GM19351 (cell line): Measurements from ENCODE around the gene ZNF628.
"Not testable (repeated sequence)": the region's sequence is repeated elsewhere in the genome, so short reads cannot be mapped to it uniquely, and the experiment has no call there.

Experiments used
- ATAC-seq: cut with Tn5 transposase; IDR thresholded peaks from one replicate; pipeline ENCODE4 v1.9.1; 2021; ENCODE audit warnings: mild to moderate bottlenecking, moderate library complexity; ENCODE audit not compliant: unreplicated experiment

The ZNF628 gene

DNA sequence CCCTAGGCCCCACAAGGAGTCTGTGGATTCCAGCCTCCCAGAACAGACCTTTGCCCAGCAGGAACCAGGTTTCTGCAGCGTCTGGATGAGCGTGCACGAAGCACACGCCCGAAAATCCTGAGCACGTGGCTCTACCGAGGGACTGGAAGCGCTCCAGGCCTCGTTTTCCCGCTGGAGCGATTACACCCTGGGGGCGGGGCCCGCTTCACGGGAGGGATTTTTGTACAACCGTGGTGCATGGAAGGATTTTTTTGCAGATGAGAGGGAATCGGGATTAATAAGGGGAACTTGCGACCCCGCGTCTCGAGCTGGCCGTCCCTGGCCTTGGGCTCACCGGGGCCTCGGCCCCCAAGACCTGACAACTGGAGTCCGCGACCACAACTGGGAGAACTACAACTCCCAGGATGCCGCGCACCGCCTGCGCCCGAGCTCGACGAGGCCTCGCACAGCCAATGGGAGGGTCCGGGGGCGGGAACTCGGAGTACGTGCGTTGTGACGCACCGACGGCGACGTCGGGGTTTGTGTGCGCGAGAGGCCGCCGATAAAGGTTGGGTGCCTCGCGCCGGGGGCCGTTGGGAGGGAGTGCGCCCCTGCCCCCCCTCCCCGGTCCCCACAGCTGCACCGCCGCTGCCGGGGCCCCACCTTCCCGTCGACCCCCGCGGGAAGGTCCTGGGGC lies at the start of gene ZNF628:
ZNF628 (plus strand) TSS at position 518 of the 676 bp plus-strand sequence. CDS start 3,294 bp downstream, outside the sequence.
- ATAC-seq, result peak; percentile 95

DNA sequence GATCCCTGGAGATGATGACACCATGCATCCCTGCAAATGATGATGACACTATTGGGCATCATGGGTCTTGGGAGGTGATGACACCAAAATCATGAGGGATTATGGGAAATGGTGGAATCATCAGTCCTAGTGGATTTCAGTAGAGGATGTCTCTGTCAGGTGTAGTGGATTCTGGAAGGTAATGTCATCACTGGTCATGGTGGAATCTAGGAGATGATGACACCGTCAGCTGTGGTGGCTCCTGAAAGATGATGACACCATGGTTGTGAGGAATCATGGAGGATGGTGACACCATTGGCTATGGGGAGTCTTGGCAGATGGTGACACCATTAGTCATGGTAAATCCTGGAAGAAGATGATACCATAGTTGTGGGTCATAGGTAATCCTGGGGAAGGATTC lies 45.2 kb upstream of the ZNF628 start:
- no peak for ATAC-seq

DNA sequence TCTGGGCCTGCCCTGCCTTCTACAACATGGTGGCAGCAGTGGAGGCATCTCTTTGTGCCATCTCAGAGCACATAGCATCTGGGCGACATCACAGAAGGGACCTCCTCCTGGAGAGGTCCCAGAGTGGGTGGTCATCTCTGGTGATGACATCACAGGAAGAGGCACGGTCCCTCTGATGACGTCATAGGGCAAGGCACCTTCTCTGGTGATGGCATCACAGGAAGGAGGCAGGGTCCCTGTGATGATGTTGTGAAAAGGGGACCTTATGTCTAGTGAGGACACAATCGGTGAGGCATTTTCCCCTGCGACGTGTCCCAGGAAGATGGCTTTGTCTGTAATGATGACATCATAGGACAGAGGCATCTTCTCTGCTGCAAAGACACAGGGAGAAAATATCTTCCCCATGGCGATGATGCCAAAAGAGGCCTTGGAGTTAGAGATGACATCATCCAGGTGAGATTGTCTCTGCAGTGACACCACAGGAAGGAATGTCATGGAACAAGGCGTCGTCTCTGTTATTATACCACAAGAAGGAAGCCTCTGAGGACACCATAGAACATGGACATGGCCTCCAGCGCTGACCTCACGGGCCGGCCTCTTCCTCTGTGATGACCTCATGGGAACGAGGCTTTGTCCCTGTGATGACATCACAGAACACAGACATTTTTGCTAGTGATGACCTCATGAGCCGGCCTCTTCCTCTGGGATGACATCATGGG lies 44.0 kb upstream of the ZNF628 start:
- no peak for ATAC-seq

DNA sequence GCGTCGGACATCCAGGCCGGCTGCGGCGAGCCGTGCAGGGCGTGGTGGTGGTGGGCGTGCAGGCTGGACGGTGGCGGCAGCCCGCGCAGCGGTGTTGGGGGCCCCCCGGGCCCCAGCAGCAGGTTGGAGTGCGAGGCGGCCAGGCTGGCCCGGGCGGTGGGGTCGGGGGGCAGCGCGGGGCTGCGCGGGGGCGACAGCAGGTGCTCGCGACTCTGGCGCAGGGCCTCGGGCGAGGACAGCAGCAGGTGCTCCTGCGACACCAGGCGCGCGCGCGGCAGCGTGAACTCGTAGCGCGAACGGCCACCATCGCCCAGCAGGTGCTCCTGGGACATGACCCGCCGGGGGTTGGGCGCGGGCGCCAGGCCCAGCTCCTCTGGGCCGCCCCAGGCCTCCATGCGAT lies 43.1 kb upstream of the ZNF628 start:
- no peak for ATAC-seq

DNA sequence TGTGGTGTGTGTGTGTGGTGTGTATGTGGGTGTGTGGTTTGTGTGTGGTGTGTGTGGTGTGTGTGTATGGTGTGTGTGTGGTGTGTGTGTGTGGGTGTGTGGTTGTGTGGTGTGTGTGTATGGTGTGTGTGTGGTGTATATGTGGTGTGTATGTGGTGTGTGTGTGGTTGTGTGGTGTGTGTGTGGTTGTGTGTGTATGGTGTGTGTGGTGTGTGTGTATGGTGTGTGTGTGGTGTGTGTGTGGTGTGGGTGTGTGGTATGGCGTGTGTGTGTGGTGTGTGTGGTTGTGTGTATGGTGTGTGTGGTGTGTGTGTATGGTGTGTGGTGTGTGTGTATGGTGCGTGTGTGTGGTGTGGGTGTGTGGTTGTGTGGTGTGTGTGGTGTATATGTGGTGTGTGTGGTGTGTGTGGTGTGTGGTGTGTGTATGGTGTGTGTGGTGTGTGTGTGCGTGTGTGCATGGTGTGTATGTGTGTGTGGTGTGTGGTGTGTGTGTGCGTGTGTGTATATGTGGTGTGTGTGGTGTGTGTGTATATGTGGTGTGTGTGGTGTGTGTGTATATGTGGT lies 42.0 kb upstream of the ZNF628 start:
- ATAC-seq, result no peak

DNA sequence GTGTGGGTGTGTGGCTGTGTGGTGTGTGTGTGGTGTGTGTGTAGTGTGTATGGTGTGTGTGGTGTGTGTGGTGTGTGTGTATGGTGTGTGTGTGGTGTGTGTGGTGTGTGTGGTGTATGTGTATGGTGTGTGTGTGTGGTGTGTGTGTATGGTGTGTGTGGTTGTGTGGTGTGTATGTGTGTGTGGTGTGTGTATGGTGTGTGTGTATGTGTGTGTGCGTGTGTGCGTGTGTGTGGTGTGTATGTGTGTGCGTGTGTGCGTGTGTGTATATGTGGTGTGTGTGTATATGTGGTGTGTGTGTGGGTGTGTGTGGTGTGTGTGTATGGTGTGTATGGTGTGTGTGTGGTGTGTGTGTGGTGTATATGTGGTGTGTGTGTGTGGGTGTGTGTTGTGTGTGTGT lies 41.4 kb upstream of the ZNF628 start:
- ATAC-seq, result no peak

DNA sequence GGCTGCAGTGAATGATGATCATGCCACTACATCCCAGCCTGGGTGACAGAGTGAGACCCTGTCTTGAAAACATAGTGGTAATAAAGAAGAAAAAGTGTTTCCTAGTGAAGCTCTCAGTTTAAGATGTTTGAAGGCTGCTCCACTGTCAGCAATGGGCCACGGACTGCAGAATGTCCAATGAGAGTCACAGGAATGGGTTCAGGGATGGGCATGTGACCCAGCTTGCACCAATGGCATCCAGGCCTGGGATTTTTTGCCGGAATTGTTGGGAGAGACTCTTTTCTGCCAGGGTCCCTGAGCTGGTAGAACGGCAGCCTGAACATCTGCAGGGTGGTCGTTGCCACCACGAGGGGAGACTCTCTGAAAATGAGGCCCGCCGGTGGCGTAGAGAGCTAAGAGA lies 39.6 kb upstream of the ZNF628 start:
- no peak for ATAC-seq

DNA sequence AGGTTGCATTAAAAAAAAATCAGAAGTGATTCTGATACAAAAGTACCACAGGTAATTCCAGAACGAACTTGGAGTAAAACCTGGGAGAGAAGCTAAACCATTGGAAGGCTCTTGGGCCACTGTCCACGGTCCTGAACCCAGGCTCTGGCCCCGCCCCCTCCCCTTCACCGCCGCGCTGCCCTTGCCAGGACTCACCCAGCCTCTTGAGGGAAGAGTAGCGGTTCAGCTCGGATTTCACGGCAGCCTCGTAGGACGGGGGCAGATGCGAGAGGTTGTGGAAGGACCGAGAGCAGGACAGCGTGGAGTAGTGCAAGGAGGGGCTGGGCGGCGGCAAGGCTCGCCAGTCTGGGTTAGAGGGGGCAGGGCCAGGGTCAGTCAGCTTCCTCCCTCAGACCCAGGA lies 39.0 kb upstream of the ZNF628 start:
- no peak for ATAC-seq

DNA sequence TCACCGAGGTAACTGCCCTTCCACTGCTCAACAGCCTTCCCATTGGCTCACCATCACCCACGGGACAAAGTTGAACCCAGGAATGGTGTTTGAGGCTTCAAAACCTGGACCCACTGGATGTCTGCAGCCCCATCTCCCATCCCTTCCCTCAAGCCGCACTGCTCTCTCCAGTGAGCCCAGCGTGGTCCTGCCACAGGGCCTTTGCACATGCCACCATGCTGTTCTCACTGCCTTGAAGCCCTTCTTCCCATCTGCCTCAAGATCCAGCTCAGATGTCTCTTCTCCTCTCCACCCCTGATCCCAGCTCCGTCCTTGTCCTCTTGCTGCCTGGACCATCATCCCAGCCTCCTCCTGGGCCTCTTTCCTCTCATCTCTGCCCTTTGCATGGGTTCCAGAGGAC lies 37.4 kb upstream of the ZNF628 start:
- ATAC-seq, result no peak

DNA sequence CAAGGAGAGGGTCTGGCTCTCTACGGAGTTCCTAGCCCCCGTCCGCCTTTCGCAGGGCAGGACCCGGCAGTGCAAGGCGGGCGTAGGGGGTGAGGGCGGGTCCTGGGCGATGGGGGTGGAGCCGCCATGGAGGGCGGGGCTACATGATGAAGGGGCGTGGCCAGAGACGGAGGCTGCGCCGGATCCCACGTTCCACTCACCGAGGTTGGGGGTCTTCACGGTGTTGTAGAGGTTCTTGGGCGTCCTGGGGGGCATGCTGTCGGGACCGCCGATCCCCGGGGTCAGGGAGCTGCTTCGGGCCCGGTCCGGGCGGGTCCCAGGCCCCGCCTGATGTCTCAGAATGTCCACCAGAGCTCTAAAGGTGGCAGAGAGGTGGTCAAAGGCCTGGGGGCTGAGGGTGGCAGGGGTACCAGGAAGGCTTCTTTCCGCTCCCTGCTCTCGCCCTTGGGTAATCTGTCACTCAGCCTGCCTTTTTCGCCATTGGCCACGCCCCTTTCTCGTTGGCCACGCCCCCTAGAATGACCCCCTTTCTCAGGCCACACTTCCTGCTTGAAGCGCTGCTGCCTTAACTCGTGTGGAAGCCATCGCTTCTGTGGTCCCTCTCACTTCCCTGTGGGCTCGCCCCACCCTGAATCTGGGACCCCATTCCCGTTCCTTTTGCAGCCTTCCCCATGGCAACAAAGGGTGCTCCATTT lies 35.9 kb upstream of the ZNF628 start:
- ATAC-seq, result no peak

DNA sequence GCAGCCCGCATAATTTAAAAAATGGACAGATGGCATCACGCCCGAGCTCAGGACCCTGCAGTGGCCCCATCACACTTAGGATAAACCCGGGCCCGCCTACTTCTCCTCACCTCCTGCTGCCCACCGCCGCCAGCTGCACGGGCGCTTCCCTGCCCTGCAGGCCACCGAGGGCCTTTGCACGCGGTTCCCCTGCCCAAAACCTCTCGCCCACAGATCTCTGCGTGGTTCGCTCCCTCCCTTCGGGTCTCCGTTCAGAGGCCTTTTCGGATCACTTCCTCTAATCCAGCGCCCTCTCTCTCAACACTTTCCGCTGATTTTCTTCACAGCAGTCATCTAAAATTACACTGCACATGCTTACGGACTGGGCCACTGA lies 35.1 kb upstream of the ZNF628 start:
- no peak for ATAC-seq

DNA sequence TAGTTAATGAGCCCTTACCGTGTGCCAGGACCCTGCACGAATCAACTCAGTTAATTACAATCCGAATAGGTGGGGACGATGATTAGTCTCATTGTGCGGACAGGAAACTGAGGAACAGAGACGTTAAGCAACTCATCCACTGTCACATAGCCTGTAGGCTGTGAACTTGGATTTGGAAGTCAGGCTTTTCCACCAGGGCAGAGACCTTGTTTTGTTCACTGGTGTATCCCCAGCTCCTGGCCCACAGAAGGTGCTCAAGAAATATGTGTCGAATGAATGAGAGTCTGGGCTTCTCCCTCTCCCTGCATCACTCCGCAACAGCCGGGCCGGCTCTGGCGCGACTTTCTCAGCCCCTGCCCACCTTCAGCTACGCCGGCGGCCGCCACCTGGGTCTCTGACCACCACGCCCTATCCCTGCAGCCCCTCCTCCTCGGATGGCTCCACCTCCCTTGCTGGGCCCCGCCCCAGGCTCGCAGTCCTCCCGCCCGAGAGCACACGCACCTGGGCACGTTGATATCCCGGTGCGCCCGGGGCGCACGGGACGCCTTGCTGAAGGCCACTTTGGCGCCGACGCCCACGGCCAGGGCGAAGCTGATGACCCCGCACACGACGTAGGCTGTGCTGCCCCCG lies 34.6 kb upstream of the ZNF628 start:
- no peak for ATAC-seq

DNA sequence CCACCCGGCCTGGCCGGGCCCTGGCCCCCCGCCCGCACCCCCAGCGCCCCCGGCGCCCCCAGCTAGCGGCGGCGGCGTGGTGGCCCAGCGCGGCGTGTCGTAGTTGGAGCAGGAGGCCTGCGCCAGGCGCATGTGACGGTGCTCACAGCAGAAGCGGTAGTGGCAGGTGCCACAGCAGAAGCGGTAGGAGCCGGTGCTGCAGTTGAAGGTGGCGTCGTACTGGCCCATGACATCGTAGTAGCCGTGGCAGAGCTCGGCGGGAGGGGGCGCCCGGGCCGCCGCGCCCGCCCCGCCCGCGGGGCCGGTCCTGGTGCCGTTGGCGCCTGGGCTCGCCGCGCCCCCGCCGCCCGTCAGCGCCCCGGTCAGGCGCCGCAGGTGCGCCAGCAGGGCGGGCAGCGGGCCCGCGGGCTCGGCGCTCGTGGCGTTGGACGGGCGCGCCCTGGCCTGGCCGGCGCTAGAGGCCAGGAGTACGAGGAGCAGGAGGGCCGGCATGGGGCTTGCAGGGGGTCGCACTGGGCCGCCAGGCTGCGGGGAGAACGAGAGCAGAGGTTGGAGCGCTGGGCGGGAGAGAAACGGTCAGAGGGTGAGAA lies 34.0 kb upstream of the ZNF628 start:
- ATAC-seq, result no peak

DNA sequence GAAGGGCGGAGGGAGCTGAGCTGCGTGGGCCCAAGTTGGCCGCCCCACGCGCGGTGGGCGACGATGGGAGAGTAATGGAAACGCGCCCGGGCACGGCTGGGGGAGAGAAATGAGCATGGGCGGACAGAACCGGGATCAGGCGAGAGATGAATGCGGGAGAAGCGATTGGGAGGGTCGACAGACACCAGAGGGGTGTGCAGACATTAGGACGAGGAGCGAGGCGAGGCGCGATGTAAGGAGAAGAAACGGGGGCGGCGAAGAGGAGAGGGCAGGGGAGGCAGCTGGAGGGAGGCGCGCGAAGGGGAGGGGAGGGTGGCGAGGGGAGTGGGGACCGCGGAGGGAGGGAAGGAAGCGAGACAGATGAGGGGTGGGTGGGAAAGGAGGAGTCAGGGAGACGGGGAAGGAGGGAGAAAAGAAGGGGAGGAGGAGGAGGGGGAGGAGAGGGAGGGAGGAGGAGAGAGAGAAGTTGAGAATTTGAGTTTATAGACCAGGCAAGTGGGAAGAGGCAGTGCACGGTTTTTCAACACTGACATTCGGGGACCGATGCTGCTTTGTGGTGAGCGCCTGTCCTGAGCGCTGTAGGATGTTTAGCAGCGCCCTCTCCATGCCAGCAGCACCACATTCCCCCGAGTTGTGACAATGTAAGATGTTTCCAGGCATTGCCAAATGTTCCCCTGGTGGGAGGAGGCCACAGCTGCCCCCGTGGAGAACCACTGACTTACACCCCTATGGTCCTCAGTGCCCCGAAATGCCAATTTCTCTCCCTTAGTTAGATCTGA lies 33.2 kb upstream of the ZNF628 start, which contains the start of gene SHISA7:
SHISA7 (minus strand) TSS at position 256 of the 779 bp plus-strand sequence. CDS start 437 bp downstream, outside the sequence.
- no peak for ATAC-seq

DNA sequence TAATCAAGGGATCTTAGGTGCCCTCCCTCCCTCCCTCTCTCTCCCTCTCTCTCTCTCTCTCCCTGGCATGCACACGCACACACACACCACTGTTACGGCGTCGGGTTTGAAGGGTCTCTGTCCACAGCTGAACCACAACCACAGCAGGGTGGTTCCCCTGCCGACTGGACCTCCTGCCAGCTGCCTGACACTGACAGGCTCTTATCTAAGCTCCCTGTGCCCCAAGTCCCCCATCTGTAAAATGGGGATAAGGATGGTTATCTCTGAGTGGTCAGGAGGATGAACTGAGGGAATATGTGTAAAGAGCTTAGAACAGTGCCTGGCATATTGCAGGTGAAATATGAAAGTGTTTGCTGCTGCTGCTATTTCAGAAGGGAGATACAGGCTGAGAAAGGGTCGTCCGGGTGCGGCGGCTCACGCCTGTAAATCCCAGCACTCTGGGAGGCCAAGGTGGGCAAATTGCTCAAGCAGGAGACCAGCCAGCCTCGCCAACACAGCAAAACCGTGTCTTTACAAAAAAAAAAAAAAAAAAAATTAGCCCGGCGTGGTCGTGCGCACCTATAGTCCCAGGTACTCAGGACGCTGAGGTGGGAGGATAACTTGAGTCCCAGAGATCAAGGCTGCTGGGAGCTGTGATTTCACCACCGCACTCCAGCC lies 32.5 kb upstream of the ZNF628 start:
- ATAC-seq, result no peak

DNA sequence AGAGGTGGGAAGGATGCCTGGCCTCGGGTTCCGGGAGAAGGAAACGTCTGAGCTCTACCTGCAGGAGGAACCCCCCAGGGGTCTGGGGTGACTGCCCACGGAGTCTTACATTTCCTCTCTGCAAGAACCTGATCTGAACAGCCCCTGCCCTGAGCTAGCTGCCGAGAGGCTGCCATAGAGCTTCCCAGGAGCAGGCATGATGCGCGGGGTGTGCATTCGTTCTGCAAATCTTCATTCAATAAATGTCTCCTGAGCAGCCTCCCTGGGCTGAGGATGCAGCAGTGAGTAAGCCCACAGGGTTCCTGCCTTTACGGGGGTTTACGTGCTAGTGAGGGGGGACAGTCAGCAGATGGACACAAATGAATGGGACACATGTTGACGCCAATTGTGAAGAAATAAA lies 31.8 kb upstream of the ZNF628 start:
- ATAC-seq, result no peak

DNA sequence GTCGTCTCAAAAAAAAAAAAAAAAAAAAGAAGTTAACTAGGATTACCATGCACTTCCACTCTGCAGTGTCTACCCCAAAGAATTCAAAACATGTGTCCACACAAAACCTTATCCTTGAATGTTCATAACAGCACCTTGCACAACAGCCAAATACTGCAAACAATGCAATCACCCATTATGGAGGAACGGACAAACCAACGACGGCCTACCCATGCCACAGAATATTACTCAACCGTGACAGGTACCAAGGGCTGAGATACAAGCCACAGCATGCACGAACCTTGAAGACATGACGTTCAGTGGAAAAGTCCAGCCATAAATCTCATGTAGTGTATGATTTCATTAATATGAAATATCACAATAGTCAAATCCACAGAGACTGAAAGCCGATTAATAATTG lies 30.4 kb upstream of the ZNF628 start:
- ATAC-seq, result no peak

DNA sequence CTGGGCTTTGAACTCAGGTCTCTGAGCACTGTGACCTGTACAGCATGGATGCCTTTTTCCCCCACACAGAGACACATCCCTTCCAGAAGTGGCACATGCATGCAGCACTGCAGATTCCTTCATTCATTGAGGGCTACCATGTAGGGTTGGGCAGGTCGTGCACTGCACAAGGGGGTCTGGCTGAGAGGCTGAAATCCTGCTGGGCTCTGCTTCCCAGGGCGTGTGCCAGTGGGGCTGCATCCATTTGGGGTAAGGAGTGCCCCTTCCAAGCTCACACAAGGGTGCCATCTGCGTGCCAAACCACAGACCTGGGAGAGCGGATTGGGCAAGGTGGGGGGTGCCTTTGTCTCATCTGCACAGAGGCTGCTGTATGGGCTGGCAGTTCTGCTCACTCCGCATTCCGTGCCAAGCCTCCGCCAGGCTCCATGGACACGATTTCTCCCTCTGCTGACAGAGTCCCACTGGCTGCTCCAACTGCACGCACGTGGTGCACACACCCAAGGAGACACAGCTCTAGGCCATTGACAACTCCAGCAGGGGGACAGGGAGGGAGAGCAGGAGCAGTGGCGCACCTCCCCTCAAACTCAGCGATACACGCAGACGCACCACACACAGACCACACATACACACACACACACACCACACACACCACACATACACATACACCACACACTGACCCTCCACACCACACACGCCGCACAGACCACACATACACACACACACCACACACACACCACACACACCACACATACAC lies 28.8 kb upstream of the ZNF628 start:
- ATAC-seq, result no peak

DNA sequence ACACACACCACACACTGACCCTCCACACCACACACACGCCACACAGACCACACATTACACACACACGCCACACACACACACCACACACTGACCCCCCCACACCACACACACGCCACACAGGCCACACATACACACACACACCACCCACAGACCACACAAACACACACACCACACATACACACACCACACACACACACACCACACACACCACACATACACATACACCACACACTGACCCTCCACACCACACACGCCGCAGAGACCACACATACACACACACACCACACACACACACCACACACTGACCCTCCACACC lies 28.3 kb upstream of the ZNF628 start:
- not testable (repeated sequence) for ATAC-seq
